Mesendoderm (in vitro differentiated cells): Measurements from ENCODE around the gene NFIA.

ENCODE experiments used
- DNase-seq: peaks from one replicate; pipeline ENCODE4 v3.0.0; 2013
- H2AK5ac ChIP-seq: 2 replicates; pipeline ENCODE4 v1.6.1; 2013; ENCODE audit warnings: low read length, inconsistent platforms
- H2BK120ac ChIP-seq: 2 replicates; pipeline ENCODE4 v1.6.1; 2013; ENCODE audit warnings: low read depth, mild to moderate bottlenecking, low read length, moderate library complexity, mixed read lengths
- H2BK15ac ChIP-seq: replicated peaks from 2 replicates; pipeline ENCODE4 v1.6.1; 2013; ENCODE audit warnings: low read depth, mild to moderate bottlenecking, moderate library complexity
- H2BK5ac ChIP-seq: 2 replicates; pipeline ENCODE4 v1.6.1; 2013; ENCODE audit warnings: low read length, inconsistent platforms
- H3K18ac ChIP-seq: 2 replicates; pipeline ENCODE4 v1.6.1; 2013; ENCODE audit warnings: mild to moderate bottlenecking, low read length, mixed read lengths
- H3K23ac ChIP-seq: one replicate; pipeline ENCODE4 v1.6.1; 2013; ENCODE audit warnings: low read length
- H3K27ac ChIP-seq: 2 replicates; pipeline ENCODE4 v1.5.1; 2013; ENCODE audit warnings: low read depth, mild to moderate bottlenecking, inconsistent platforms, low read length, moderate library complexity
- H3K27me3 ChIP-seq: 2 replicates; pipeline ENCODE4 v1.6.1; 2013; ENCODE audit warnings: low read length, control low read depth, mild to moderate bottlenecking, inconsistent platforms; ENCODE audit not compliant: insufficient read depth, poor library complexity
- H3K36me3 ChIP-seq: 2 replicates; pipeline ENCODE4 v1.6.1; 2013; ENCODE audit warnings: low read length, inconsistent platforms; ENCODE audit not compliant: control insufficient read depth, insufficient read depth
- H3K4ac ChIP-seq: one replicate; pipeline ENCODE4 v1.6.1; 2013; ENCODE audit warnings: low read depth, mild to moderate bottlenecking, low read length, moderate library complexity
- H3K4me1 ChIP-seq: 2 replicates; pipeline ENCODE4 v1.6.1; 2013; ENCODE audit warnings: low read depth, low read length, inconsistent platforms; ENCODE audit not compliant: control insufficient read depth
- H3K4me2 ChIP-seq: 2 replicates; pipeline ENCODE4 v1.6.1; 2013; ENCODE audit warnings: low read length
- H3K4me3 ChIP-seq: 2 replicates; pipeline ENCODE4 v1.5.1; 2013; ENCODE audit warnings: mild to moderate bottlenecking, low read length
- H3K56ac ChIP-seq: one replicate; pipeline ENCODE4 v1.6.1; 2013; ENCODE audit warnings: low read length
- H3K79me1 ChIP-seq: 2 replicates; pipeline ENCODE4 v1.6.1; 2013; ENCODE audit warnings: low read length, inconsistent platforms
- H3K79me2 ChIP-seq: 2 replicates; pipeline ENCODE4 v1.6.1; 2013; ENCODE audit warnings: mild to moderate bottlenecking, low read length; ENCODE audit not compliant: control insufficient read depth, insufficient read depth
- H3K9ac ChIP-seq: 2 replicates; pipeline ENCODE4 v1.6.1; 2013; ENCODE audit warnings: low read length, inconsistent platforms
- H4K5ac ChIP-seq: one replicate; pipeline ENCODE4 v1.6.1; 2013; ENCODE audit warnings: low read length
- H4K8ac ChIP-seq: one replicate; pipeline ENCODE4 v1.6.1; 2013; ENCODE audit warnings: low read depth, mild to moderate bottlenecking, control low read depth, low read length, moderate library complexity
- WGBS: extraction: QIAGEN DNeasy Blood & Tissue Kit; methylation state at CpG from one replicate; pipeline ENCODE4 v1.1.7; 2013; ENCODE audit warnings: low lambda C conversion rate, missing lambda C conversion rate; ENCODE audit not compliant: insufficient coverage; ENCODE audit errors: extremely low coverage; 5-methylcytosine and 5-hydroxymethylcytosine counted together

The NFIA gene

GRCh38 chr1:61121631-61122030 is 39.3 kb downstream of the NFIA start:
- Histone ChIP-seq H3K4me3 (no peak overlapping the region), H3K4me2 (no peak overlapping the region), H2AK5ac (no peak overlapping the region), H2BK120ac (no peak overlapping the region), H3K27ac (no peak overlapping the region), H3K4ac (no peak overlapping the region), H3K79me2 (no peaks in the 10 kb centered on the region), H2BK15ac (no peak overlapping the region), H3K79me1 (no peaks in the 10 kb centered on the region), H3K23ac (no peak overlapping the region), H2BK5ac (no peak overlapping the region), H4K8ac (no peak overlapping the region), H3K18ac (no peak overlapping the region), H4K5ac (no peak overlapping the region), H3K56ac (no peak overlapping the region), H3K9ac (no peak overlapping the region), H3K27me3 (no peaks in the 10 kb centered on the region), H3K36me3 (no peaks in the 10 kb centered on the region), H3K4me1 (no peaks in the 10 kb centered on the region)
- no peak for DNase-seq

- Histone ChIP-seq H3K4me1 (no peaks in the 10 kb centered on the region), H2BK120ac (no peak overlapping the region), H4K8ac (no peak overlapping the region), H2AK5ac (no peak overlapping the region), H3K23ac (no peak overlapping the region), H3K27ac (no peak overlapping the region), H3K27me3 (no peaks in the 10 kb centered on the region), H2BK5ac (no peak overlapping the region), H3K56ac (no peak overlapping the region), H3K4ac (no peak overlapping the region), H3K79me2 (no peaks in the 10 kb centered on the region), H3K79me1 (no peaks in the 10 kb centered on the region), H3K4me2 (no peak overlapping the region), H3K36me3 (no peaks in the 10 kb centered on the region), H4K5ac (no peak overlapping the region), H2BK15ac (no peak overlapping the region), H3K9ac (no peak overlapping the region), H3K4me3 (no peak overlapping the region), H3K18ac (no peak overlapping the region)
- DNase-seq, result no peak
- no CpG with 5 or more reads among the region's 2 CpGs for WGBS
Observed at GRCh38 chr1:61122389-61122788, 40.0 kb downstream of the NFIA start.

- no peak overlapping the region for H3K27ac ChIP-seq
- H2AK5ac ChIP-seq, result no peak overlapping the region
- no peak overlapping the region for H3K4ac ChIP-seq
- no peak overlapping the region for H3K4me2 ChIP-seq
- H2BK5ac ChIP-seq, result no peak overlapping the region
- no peak overlapping the region for H3K9ac ChIP-seq
- no peak overlapping the region for H3K56ac ChIP-seq
- no peaks in the 10 kb centered on the region for H3K27me3 ChIP-seq
- no peak overlapping the region for H4K5ac ChIP-seq
- no peak overlapping the region for H2BK15ac ChIP-seq
- no peaks in the 10 kb centered on the region for H3K79me1 ChIP-seq
- no peak overlapping the region for H4K8ac ChIP-seq
- no peak overlapping the region for H2BK120ac ChIP-seq
- 100% methylated on average over 1 of the region's 2 CpGs for WGBS
- no peak for DNase-seq
- no peak overlapping the region for H3K23ac ChIP-seq
- no peak overlapping the region for H3K4me3 ChIP-seq
- no peaks in the 10 kb centered on the region for H3K4me1 ChIP-seq
- H3K18ac ChIP-seq, result no peak overlapping the region
- no peaks in the 10 kb centered on the region for H3K79me2 ChIP-seq
- no peaks in the 10 kb centered on the region for H3K36me3 ChIP-seq
Observed at GRCh38 chr1:61123326-61123725, 41.0 kb downstream of the NFIA start.

- Histone ChIP-seq H2BK5ac (no peak overlapping the region), H3K23ac (no peak overlapping the region), H3K27ac (no peak overlapping the region), H4K5ac (no peak overlapping the region), H2AK5ac (no peak overlapping the region), H3K56ac (no peak overlapping the region), H3K4me1 (no peaks in the 10 kb centered on the region), H3K27me3 (no peaks in the 10 kb centered on the region), H3K18ac (no peak overlapping the region), H3K4ac (no peak overlapping the region), H3K4me3 (no peak overlapping the region), H4K8ac (no peak overlapping the region), H2BK15ac (no peak overlapping the region), H3K9ac (no peak overlapping the region), H2BK120ac (no peak overlapping the region), H3K79me1 (no peaks in the 10 kb centered on the region), H3K4me2 (no peak overlapping the region), H3K79me2 (no peaks in the 10 kb centered on the region), H3K36me3 (no peaks in the 10 kb centered on the region)
- no CpG with 5 or more reads among the region's 2 CpGs for WGBS
- DNase-seq, result no peak
Observed at GRCh38 chr1:61124078-61124477, 41.7 kb downstream of the NFIA start.

GRCh38 chr1:61124696-61125095 is 42.3 kb downstream of the NFIA start:
- no peaks in the 10 kb centered on the region for H3K4me1 ChIP-seq
- no peak overlapping the region for H3K18ac ChIP-seq
- no peaks in the 10 kb centered on the region for H3K79me2 ChIP-seq
- H3K4ac ChIP-seq, result no peak overlapping the region
- H3K4me3 ChIP-seq, result no peak overlapping the region
- no peak overlapping the region for H3K9ac ChIP-seq
- no peaks in the 10 kb centered on the region for H3K27me3 ChIP-seq
- H2BK5ac ChIP-seq, result no peak overlapping the region
- no peak overlapping the region for H3K23ac ChIP-seq
- no peak overlapping the region for H4K8ac ChIP-seq
- H2AK5ac ChIP-seq, result no peak overlapping the region
- no peak overlapping the region for H3K4me2 ChIP-seq
- no peak for DNase-seq
- H2BK15ac ChIP-seq, result no peak overlapping the region
- no CpG with 5 or more reads among the region's 3 CpGs for WGBS
- no peaks in the 10 kb centered on the region for H3K36me3 ChIP-seq
- H3K79me1 ChIP-seq, result no peaks in the 10 kb centered on the region
- H3K56ac ChIP-seq, result no peak overlapping the region
- no peak overlapping the region for H3K27ac ChIP-seq
- H2BK120ac ChIP-seq, result no peak overlapping the region
- no peak overlapping the region for H4K5ac ChIP-seq

- Histone ChIP-seq H3K4me2 (no peak overlapping the region), H3K79me1 (no peaks in the 10 kb centered on the region), H2BK5ac (no peak overlapping the region), H3K4ac (no peak overlapping the region), H3K4me3 (no peak overlapping the region), H3K27me3 (no peaks in the 10 kb centered on the region), H3K9ac (no peak overlapping the region), H2AK5ac (no peak overlapping the region), H3K4me1 (no peaks in the 10 kb centered on the region), H3K18ac (no peak overlapping the region), H4K8ac (no peak overlapping the region), H4K5ac (no peak overlapping the region), H3K23ac (no peak overlapping the region), H3K36me3 (no peaks in the 10 kb centered on the region), H3K56ac (no peak overlapping the region), H3K79me2 (no peaks in the 10 kb centered on the region), H2BK15ac (no peak overlapping the region), H3K27ac (no peak overlapping the region), H2BK120ac (no peak overlapping the region)
- DNase-seq, result no peak
- no CpG with 5 or more reads among the region's 7 CpGs for WGBS
Observed at GRCh38 chr1:61125263-61125662, 42.9 kb downstream of the NFIA start.
